ENCODE measurements around the gene ZNF19.

ZNF19 gene

GRCh38 chr16:71482569-71482968 lies 6.6 kb downstream of the ZNF19 start:
- Histone ChIP-seq H3K23ac (ENCODE audit: low read length) (no peak overlapping the region), H2BK120ac (ENCODE audit: insufficient read depth, low read length, poor library complexity) (no peak overlapping the region), H4K12ac (ENCODE audit: low read depth, low read length) (no peak overlapping the region), H2BK12ac (ENCODE audit: low read length) (no peak overlapping the region), H3K9ac (ENCODE audit: low read length) (no peak overlapping the region), H3K18ac (ENCODE audit: low read length) (no peak overlapping the region), H3K79me2 (ENCODE audit: control insufficient read depth, insufficient read depth, low read length, poor library complexity) (peaks cover 3% of the 10 kb centered on the region), H3K4me3 (ENCODE audit: low read depth, low read length) (no peak overlapping the region), H3K79me1 (ENCODE audit: low read length) (peaks cover 3% of the 10 kb centered on the region), H2AK5ac (ENCODE audit: low read length) (no peak overlapping the region), H3K4me1 (ENCODE audit: control insufficient read depth in 1 of 2, insufficient read depth in 2 of 2, low read length in 2 of 2) (peaks cover 0 to 2% of the 10 kb centered on the region in 2 experiments), H3K4me2 (ENCODE audit: low read length) (no peak overlapping the region), H4K8ac (ENCODE audit: low read depth, low read length) (no peak overlapping the region), H3K27me3 (ENCODE audit: insufficient read depth, low read length) (no peaks in the 10 kb centered on the region), H3K4ac (ENCODE audit: low read depth, low read length) (no peak overlapping the region), H3K14ac (ENCODE audit: low read length) (no peak overlapping the region), H4K91ac (ENCODE audit: low read depth, low read length) (no peak overlapping the region), H2BK5ac (ENCODE audit: low read depth, low read length, poor library complexity) (no peak overlapping the region), H3K36me3 (ENCODE audit: control insufficient read depth in 1 of 2, insufficient read depth in 2 of 2, low read length in 2 of 2) (no peaks in the 10 kb centered on the region), H3K27ac (ENCODE audit: low read depth, low read length) (no peak overlapping the region), H2AFZ (ENCODE audit: insufficient read depth, low read length, poor library complexity) (no peak overlapping the region), H3K9me3 (ENCODE audit: insufficient read depth, low read depth, low read length) (no peaks in the 10 kb centered on the region)
- no CpG with 5 or more reads among the region's 5 CpGs for WGBS (ENCODE audit: extremely low coverage, insufficient coverage, insufficient read length)
- DNase-seq = peak; percentile 22 to 60

DNA sequence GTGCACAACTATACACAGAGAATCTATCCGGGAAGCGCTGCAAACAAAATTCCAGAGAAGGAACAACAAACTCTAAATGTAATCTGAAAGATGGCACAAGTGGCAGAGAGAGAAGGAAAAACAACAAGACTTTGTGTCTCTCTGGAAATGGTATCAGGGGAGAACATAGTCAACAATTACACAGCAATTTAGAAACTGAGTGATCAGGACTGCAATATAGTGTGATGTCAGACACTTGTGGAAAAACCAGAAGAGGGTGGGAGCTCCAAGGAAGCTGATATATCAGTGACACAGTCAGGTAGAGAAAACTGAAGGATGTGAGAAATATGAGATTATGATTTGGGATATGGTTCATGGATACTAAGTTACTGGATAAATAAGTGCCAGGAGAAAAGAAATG lies 8.2 kb downstream of the ZNF19 start:
- no peak overlapping the region for H4K8ac ChIP-seq (ENCODE audit: low read depth, low read length)
- no peak overlapping the region for H4K91ac ChIP-seq (ENCODE audit: low read depth, low read length)
- DNase-seq = no peak
- H3K27ac ChIP-seq (ENCODE audit: low read depth, low read length) = no peak overlapping the region
- H3K23ac ChIP-seq (ENCODE audit: low read length) = no peak overlapping the region
- no peak overlapping the region for H3K4me3 ChIP-seq (ENCODE audit: low read depth, low read length)
- no peak overlapping the region for H3K9ac ChIP-seq (ENCODE audit: low read length)
- no peaks in the 10 kb centered on the region for H3K9me3 ChIP-seq (ENCODE audit: insufficient read depth, low read depth, low read length)
- no peak overlapping the region for H2BK120ac ChIP-seq (ENCODE audit: insufficient read depth, low read length, poor library complexity)
- no peak overlapping the region for H2BK5ac ChIP-seq (ENCODE audit: low read depth, low read length, poor library complexity)
- H2AK5ac ChIP-seq (ENCODE audit: low read length) = no peak overlapping the region
- no peaks in the 10 kb centered on the region for H3K27me3 ChIP-seq (ENCODE audit: insufficient read depth, low read length)
- H4K12ac ChIP-seq (ENCODE audit: low read depth, low read length) = no peak overlapping the region
- H3K18ac ChIP-seq (ENCODE audit: low read length) = no peak overlapping the region
- H3K79me1 ChIP-seq (ENCODE audit: low read length) = peaks cover 3% of the 10 kb centered on the region
- no peak overlapping the region for H3K4ac ChIP-seq (ENCODE audit: low read depth, low read length)
- WGBS (ENCODE audit: extremely low coverage, insufficient coverage, insufficient read length) = no CpG with 5 or more reads among the region's 2 CpGs
- H3K36me3 ChIP-seq (ENCODE audit: control insufficient read depth in 1 of 2, insufficient read depth in 2 of 2, low read length in 2 of 2) = peaks cover 0 to 2% of the 10 kb centered on the region in 2 experiments
- H3K79me2 ChIP-seq (ENCODE audit: control insufficient read depth, insufficient read depth, low read length, poor library complexity) = peaks cover 3% of the 10 kb centered on the region
- H2BK12ac ChIP-seq (ENCODE audit: low read length) = no peak overlapping the region
- no peak overlapping the region for H2AFZ ChIP-seq (ENCODE audit: insufficient read depth, low read length, poor library complexity)
- no peak overlapping the region for H3K14ac ChIP-seq (ENCODE audit: low read length)
- H3K4me2 ChIP-seq (ENCODE audit: low read length) = no peak overlapping the region
- peaks cover 0 to 2% of the 10 kb centered on the region in 2 experiments for H3K4me1 ChIP-seq (ENCODE audit: control insufficient read depth in 1 of 2, insufficient read depth in 2 of 2, low read length in 2 of 2)

GRCh38 chr16:71479420-71479819 lies 9.7 kb downstream of the ZNF19 start:
- H3K9me3 ChIP-seq (ENCODE audit: insufficient read depth, low read depth, low read length) = no peaks in the 10 kb centered on the region
- no peak overlapping the region for H3K23ac ChIP-seq (ENCODE audit: low read length)
- no peak overlapping the region for H2AFZ ChIP-seq (ENCODE audit: insufficient read depth, low read length, poor library complexity)
- H3K27ac ChIP-seq (ENCODE audit: low read depth, low read length) = no peak overlapping the region
- no peak overlapping the region for H3K14ac ChIP-seq (ENCODE audit: low read length)
- no peak overlapping the region for H3K4me3 ChIP-seq (ENCODE audit: low read depth, low read length)
- H3K4ac ChIP-seq (ENCODE audit: low read depth, low read length) = no peak overlapping the region
- H2BK12ac ChIP-seq (ENCODE audit: low read length) = no peak overlapping the region
- peaks cover 0 to 4% of the 10 kb centered on the region in 2 experiments for H3K36me3 ChIP-seq (ENCODE audit: control insufficient read depth in 1 of 2, insufficient read depth in 2 of 2, low read length in 2 of 2)
- DNase-seq = peak; percentile 3 to 48
- H4K12ac ChIP-seq (ENCODE audit: low read depth, low read length) = no peak overlapping the region
- WGBS (ENCODE audit: extremely low coverage, insufficient coverage, insufficient read length) = no CpG with 5 or more reads among the region's 3 CpGs
- no peak overlapping the region for H4K91ac ChIP-seq (ENCODE audit: low read depth, low read length)
- H2BK120ac ChIP-seq (ENCODE audit: insufficient read depth, low read length, poor library complexity) = no peak overlapping the region
- H3K79me2 ChIP-seq (ENCODE audit: control insufficient read depth, insufficient read depth, low read length, poor library complexity) = peaks cover 3% of the 10 kb centered on the region
- H3K4me2 ChIP-seq (ENCODE audit: low read length) = no peak overlapping the region
- H3K9ac ChIP-seq (ENCODE audit: low read length) = no peak overlapping the region
- no peaks in the 10 kb centered on the region for H3K27me3 ChIP-seq (ENCODE audit: insufficient read depth, low read length)
- no peak overlapping the region for H4K8ac ChIP-seq (ENCODE audit: low read depth, low read length)
- no peak overlapping the region for H3K18ac ChIP-seq (ENCODE audit: low read length)
- no peak overlapping the region for H2AK5ac ChIP-seq (ENCODE audit: low read length)
- no peak overlapping the region for H2BK5ac ChIP-seq (ENCODE audit: low read depth, low read length, poor library complexity)
- H3K79me1 ChIP-seq (ENCODE audit: low read length) = peaks cover 3% of the 10 kb centered on the region
- H3K4me1 ChIP-seq (ENCODE audit: control insufficient read depth in 1 of 2, insufficient read depth in 2 of 2, low read length in 2 of 2) = peaks cover 0 to 2% of the 10 kb centered on the region in 2 experiments

DNA sequence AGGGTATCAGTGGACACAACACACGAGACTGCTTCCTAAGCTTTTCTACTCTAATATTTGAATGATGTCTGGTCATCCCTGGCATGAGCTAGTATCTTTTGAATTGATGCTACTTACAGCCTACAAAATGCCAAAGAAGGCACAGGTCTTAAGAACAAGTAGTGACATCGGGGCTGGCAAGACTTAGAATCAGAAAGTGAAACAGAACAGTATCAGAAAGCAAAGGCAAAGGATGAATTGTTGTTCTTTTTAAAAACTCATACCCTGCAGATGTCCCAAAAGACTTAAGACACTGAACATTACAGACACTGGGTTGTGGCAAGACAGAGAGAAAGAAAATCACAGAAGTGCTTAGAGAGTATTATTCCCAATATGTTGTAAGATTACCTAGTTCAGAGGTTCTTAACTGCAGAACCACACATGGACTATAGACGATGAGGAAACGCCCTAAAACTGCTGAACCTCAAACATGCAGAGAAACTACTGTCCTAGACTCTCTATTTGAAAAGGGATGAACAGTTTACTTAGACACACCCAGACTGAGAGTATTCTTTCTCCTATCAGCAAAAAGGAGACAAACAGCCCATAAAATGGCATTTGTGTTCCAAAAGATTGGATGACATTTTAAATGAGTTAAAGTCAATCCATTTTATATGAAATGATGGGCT lies 12.5 kb downstream of the ZNF19 start:
- Histone ChIP-seq H3K4me3 (ENCODE audit: low read depth, low read length) (no peak overlapping the region), H3K79me2 (ENCODE audit: control insufficient read depth, insufficient read depth, low read length, poor library complexity) (no peaks in the 10 kb centered on the region), H3K9me3 (ENCODE audit: insufficient read depth, low read depth, low read length) (no peaks in the 10 kb centered on the region), H4K8ac (ENCODE audit: low read depth, low read length) (no peak overlapping the region), H3K4ac (ENCODE audit: low read depth, low read length) (no peak overlapping the region), H3K27ac (ENCODE audit: low read depth, low read length) (no peak overlapping the region), H3K18ac (ENCODE audit: low read length) (no peak overlapping the region), H4K91ac (ENCODE audit: low read depth, low read length) (no peak overlapping the region), H3K14ac (ENCODE audit: low read length) (no peak overlapping the region), H3K27me3 (ENCODE audit: insufficient read depth, low read length) (no peaks in the 10 kb centered on the region), H3K9ac (ENCODE audit: low read length) (no peak overlapping the region), H3K4me2 (ENCODE audit: low read length) (no peak overlapping the region), H3K36me3 (ENCODE audit: control insufficient read depth in 1 of 2, insufficient read depth in 2 of 2, low read length in 2 of 2) (peaks cover 0 to 4% of the 10 kb centered on the region in 2 experiments), H4K12ac (ENCODE audit: low read depth, low read length) (no peak overlapping the region), H3K4me1 (ENCODE audit: control insufficient read depth in 1 of 2, insufficient read depth in 2 of 2, low read length in 2 of 2) (no peaks in the 10 kb centered on the region), H2BK5ac (ENCODE audit: low read depth, low read length, poor library complexity) (no peak overlapping the region), H2BK12ac (ENCODE audit: low read length) (no peak overlapping the region), H3K23ac (ENCODE audit: low read length) (no peak overlapping the region), H2BK120ac (ENCODE audit: insufficient read depth, low read length, poor library complexity) (no peak overlapping the region), H3K79me1 (ENCODE audit: low read length) (no peaks in the 10 kb centered on the region), H2AK5ac (ENCODE audit: low read length) (no peak overlapping the region), H2AFZ (ENCODE audit: insufficient read depth, low read length, poor library complexity) (no peak overlapping the region)
- WGBS (ENCODE audit: extremely low coverage, insufficient coverage, insufficient read length) = no CpG with 5 or more reads among the region's 4 CpGs
- DNase-seq = no peak

All from trophoblast cell (in vitro differentiated cells and primary cell).